DOHH2 (cell line): ENCODE measurements around the gene CEACAM4.

Source experiments
- H3F3A ChIP-seq: fragments of 200-600 bp; sonication (generic), shearing (Covaris generic); 2 replicates; pipeline ENCODE4 v1.6.0; 2016; ENCODE audit warnings: antibody characterized with exemption, mild to moderate bottlenecking; ENCODE audit not compliant: control insufficient read depth, insufficient read depth
- H3K27ac ChIP-seq: fragments of 200-600 bp; sonication (generic); 2 replicates; pipeline ENCODE4 v1.5.1; 2014; ENCODE audit warnings: low read depth, mild to moderate bottlenecking, low read length, moderate library complexity
- H3K27me3 ChIP-seq: fragments of 200-600 bp; sonication (generic); 2 replicates; pipeline ENCODE4 v1.6.1; 2014; ENCODE audit warnings: mild to moderate bottlenecking, low read length, mixed read lengths; ENCODE audit not compliant: control insufficient read depth
- H3K36me3 ChIP-seq: fragments of 200-600 bp; sonication (generic); 2 replicates; pipeline ENCODE4 v1.6.1; 2014; ENCODE audit warnings: mild to moderate bottlenecking, low read length, moderate library complexity, mixed read lengths; ENCODE audit not compliant: control insufficient read depth
- H3K4me1 ChIP-seq: fragments of 200-600 bp; sonication (generic); 2 replicates; pipeline ENCODE4 v1.6.1; 2014; ENCODE audit warnings: mild to moderate bottlenecking, low read length, mixed read lengths; ENCODE audit not compliant: control insufficient read depth
- H3K4me2 ChIP-seq: fragments of 200-600 bp; sonication (generic); 2 replicates; pipeline ENCODE4 v1.6.0; 2014; ENCODE audit warnings: mild to moderate bottlenecking, low read length, moderate library complexity
- H3K4me3 ChIP-seq: fragments of 200-600 bp; sonication (generic); 2 replicates; pipeline ENCODE4 v1.5.1; 2014; ENCODE audit warnings: mild to moderate bottlenecking, low read length, mixed read lengths
- H3K79me2 ChIP-seq: fragments of 200-600 bp; sonication (generic); 2 replicates; pipeline ENCODE4 v1.6.1; 2014; ENCODE audit warnings: mild to moderate bottlenecking, low read length, mixed read lengths; ENCODE audit not compliant: control insufficient read depth
- H3K9me2 ChIP-seq: fragments of 200-600 bp; sonication (generic); replicated peaks from 2 replicates; pipeline ENCODE4 v1.6.1; 2014; ENCODE audit warnings: mild to moderate bottlenecking, low read length, mixed read lengths; ENCODE audit not compliant: control insufficient read depth
- H3K9me3 ChIP-seq: fragments of 200-600 bp; sonication (generic); 2 replicates; pipeline ENCODE4 v1.6.1; 2014; ENCODE audit warnings: antibody characterized with exemption, low read length, mixed read lengths; ENCODE audit not compliant: control insufficient read depth, insufficient read depth
- H4K20me1 ChIP-seq: fragments of 200-600 bp; sonication (generic); 2 replicates; pipeline ENCODE4 v1.6.0; 2014; ENCODE audit warnings: low read depth, mild to moderate bottlenecking, antibody characterized with exemption, low read length, moderate library complexity; ENCODE audit not compliant: control insufficient read depth, insufficient read depth
- EZH2phosphoT487 ChIP-seq: fragments of 200-600 bp; sonication (generic); IDR thresholded peaks from 2 replicates; pipeline ENCODE4 v1.6.1; 2017; ENCODE audit warnings: borderline replicate concordance, mild to moderate bottlenecking, antibody characterized with exemption, low read length, moderate library complexity, mixed read lengths
- TF ChIP-seq, protein P1 (sequence below): fragments of 200-600 bp; sonication (generic); IDR thresholded peaks from one replicate; pipeline ENCODE4 v1.5.1; 2014; ENCODE audit warnings: antibody characterized with exemption, mild to moderate bottlenecking, low read depth, low read length; ENCODE audit not compliant: poor library complexity, severe bottlenecking

Gene CEACAM4

DNA sequence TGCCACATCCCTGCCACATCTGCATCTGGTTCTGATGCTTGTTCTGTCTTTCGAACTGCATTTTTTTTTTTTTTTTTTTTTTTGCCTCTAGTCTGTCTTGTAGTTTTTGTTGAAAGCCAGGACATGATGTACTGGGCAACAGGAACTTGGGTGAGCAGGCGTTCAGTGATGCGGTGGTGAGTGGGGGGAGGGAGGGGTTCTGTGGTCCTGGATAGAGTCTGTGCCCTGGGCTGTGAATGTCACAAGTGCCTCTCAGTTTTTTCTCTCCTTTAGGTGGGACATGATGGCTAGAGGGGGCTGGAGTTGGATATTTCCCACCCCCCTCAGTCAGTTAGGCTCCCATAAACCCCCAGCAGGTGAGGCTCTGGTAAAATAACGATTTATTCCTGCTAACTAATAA, 3.5 kb downstream of the CEACAM4 start:
- Histone ChIP-seq H3K79me2 (no peaks in the 10 kb centered on the region), H3K27ac (no peak overlapping the region), H3K9me2 (no peaks in the 10 kb centered on the region), H3K36me3 (no peaks in the 10 kb centered on the region), H3K9me3 (no peaks in the 10 kb centered on the region), H3K4me2 (no peak overlapping the region), H3K4me1 (no peaks in the 10 kb centered on the region), H3K27me3 (peaks cover 31% of the 10 kb centered on the region), H3K4me3 (no peak overlapping the region), H4K20me1 (no peaks in the 10 kb centered on the region), H3F3A (no peaks in the 10 kb centered on the region)
- TF ChIP-seq, protein P1, sequence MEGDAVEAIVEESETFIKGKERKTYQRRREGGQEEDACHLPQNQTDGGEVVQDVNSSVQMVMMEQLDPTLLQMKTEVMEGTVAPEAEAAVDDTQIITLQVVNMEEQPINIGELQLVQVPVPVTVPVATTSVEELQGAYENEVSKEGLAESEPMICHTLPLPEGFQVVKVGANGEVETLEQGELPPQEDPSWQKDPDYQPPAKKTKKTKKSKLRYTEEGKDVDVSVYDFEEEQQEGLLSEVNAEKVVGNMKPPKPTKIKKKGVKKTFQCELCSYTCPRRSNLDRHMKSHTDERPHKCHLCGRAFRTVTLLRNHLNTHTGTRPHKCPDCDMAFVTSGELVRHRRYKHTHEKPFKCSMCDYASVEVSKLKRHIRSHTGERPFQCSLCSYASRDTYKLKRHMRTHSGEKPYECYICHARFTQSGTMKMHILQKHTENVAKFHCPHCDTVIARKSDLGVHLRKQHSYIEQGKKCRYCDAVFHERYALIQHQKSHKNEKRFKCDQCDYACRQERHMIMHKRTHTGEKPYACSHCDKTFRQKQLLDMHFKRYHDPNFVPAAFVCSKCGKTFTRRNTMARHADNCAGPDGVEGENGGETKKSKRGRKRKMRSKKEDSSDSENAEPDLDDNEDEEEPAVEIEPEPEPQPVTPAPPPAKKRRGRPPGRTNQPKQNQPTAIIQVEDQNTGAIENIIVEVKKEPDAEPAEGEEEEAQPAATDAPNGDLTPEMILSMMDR = no peak
- no peak for TF ChIP-seq EZH2phosphoT487

DNA sequence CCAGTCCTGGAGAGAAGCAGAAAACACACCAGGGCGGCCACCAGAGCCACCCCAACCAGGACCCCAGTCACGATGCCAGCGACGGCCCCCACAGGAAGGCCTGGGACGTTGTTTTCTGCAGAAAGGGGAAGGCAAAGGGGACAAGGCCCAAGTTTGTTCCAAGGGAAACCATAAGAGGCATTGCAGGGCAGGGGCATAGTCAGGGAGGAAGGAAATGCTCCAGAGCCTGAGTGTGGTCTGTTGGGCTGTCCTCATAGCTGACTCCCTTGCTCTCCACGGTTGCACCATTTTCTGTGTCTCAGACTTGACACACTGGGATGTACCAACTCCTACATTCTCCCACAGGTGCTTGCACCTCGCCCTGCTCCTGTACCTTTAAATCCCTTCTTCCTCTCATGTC, 5.2 kb downstream of the CEACAM4 start:
- Histone ChIP-seq H3K9me2 (no peaks in the 10 kb centered on the region), H3K36me3 (no peaks in the 10 kb centered on the region), H3K4me1 (no peaks in the 10 kb centered on the region), H3K27me3 (peaks cover 14% of the 10 kb centered on the region), H3F3A (no peaks in the 10 kb centered on the region), H3K9me3 (no peaks in the 10 kb centered on the region), H3K4me3 (no peak overlapping the region), H3K4me2 (no peak overlapping the region), H3K27ac (no peak overlapping the region), H3K79me2 (no peaks in the 10 kb centered on the region), H4K20me1 (no peaks in the 10 kb centered on the region; the same call in 1 of the 2 replicates)
- TF ChIP-seq, protein P1 = no peak
- no peak for TF ChIP-seq EZH2phosphoT487

DNA sequence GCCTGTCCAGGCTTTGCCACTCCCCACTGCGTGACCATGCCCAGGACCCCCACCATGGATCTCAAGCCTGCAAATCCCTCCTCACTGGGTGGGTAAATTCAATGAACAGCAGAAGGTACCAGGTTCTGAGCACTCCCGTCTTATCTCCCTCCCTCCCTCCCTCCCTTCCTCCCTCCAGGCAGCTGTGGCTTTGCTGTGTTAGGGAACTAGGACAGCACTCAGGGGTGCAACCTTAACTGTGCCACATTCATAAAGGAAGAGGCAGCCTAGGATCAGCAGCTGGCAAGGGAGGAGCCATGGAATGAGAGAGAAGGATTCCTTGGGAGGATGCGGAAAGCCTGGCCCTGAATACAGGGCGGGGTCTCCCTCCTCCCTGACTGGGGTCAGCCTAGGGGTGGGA, 5.6 kb downstream of the CEACAM4 start:
- H4K20me1 ChIP-seq = no peaks in the 10 kb centered on the region; the same call in 1 of the 2 replicates
- H3K79me2 ChIP-seq = no peaks in the 10 kb centered on the region
- no peaks in the 10 kb centered on the region for H3K9me3 ChIP-seq
- H3F3A ChIP-seq = no peaks in the 10 kb centered on the region
- no peaks in the 10 kb centered on the region for H3K9me2 ChIP-seq
- no peak overlapping the region for H3K4me3 ChIP-seq
- no peak overlapping the region for H3K4me2 ChIP-seq
- no peak overlapping the region for H3K27ac ChIP-seq
- H3K27me3 ChIP-seq = peaks cover 12% of the 10 kb centered on the region
- TF ChIP-seq EZH2phosphoT487 = no peak
- TF ChIP-seq, protein P1 = no peak
- no peaks in the 10 kb centered on the region for H3K4me1 ChIP-seq
- no peaks in the 10 kb centered on the region for H3K36me3 ChIP-seq

DNA sequence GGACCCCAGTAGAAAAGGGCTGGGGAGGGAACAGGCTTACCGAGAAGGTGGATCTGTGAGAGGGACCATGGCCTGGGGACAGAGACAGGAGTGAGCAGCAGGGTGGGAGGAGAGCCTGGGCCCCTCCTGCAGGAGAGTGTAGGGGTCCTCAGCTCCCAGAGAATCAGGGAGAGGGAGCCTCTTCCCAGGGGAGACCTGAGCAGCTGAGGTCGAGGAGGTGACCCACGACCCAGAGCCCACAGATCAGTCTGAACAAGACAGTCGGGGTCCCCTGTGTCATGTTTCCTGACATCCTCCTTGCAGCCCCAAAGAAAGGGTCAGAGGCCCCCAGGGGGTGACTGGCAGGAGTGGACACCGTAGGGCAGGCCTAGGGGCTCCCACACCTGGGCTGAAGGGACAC, 6.7 kb downstream of the CEACAM4 start:
- Histone ChIP-seq H3K4me3 (no peak overlapping the region), H4K20me1 (no peaks in the 10 kb centered on the region; the same call in 1 of the 2 replicates), H3K36me3 (no peaks in the 10 kb centered on the region), H3K4me1 (no peaks in the 10 kb centered on the region), H3K27ac (no peak overlapping the region), H3K9me3 (no peaks in the 10 kb centered on the region), H3K79me2 (no peaks in the 10 kb centered on the region), H3K4me2 (no peak overlapping the region), H3K27me3 (peaks cover 10% of the 10 kb centered on the region), H3K9me2 (no peaks in the 10 kb centered on the region), H3F3A (no peaks in the 10 kb centered on the region)
- TF ChIP-seq, protein P1 = no peak
- no peak for TF ChIP-seq EZH2phosphoT487
